Mesendoderm (in vitro differentiated cells): ENCODE results near the gene RBL1.
"Not testable (repeated sequence)": the region's sequence is repeated elsewhere in the genome, so short reads cannot be mapped to it uniquely, and the experiment has no call there.

Source experiments
- DNase-seq: peaks from one replicate; pipeline ENCODE4 v3.0.0; 2013
- H2AK5ac ChIP-seq: 2 replicates; pipeline ENCODE4 v1.6.1; 2013; ENCODE audit warnings: low read length, inconsistent platforms
- H2BK120ac ChIP-seq: 2 replicates; pipeline ENCODE4 v1.6.1; 2013; ENCODE audit warnings: low read depth, mild to moderate bottlenecking, low read length, moderate library complexity, mixed read lengths
- H2BK15ac ChIP-seq: replicated peaks from 2 replicates; pipeline ENCODE4 v1.6.1; 2013; ENCODE audit warnings: low read depth, mild to moderate bottlenecking, moderate library complexity
- H2BK5ac ChIP-seq: 2 replicates; pipeline ENCODE4 v1.6.1; 2013; ENCODE audit warnings: low read length, inconsistent platforms
- H3K18ac ChIP-seq: 2 replicates; pipeline ENCODE4 v1.6.1; 2013; ENCODE audit warnings: mild to moderate bottlenecking, low read length, mixed read lengths
- H3K23ac ChIP-seq: one replicate; pipeline ENCODE4 v1.6.1; 2013; ENCODE audit warnings: low read length
- H3K27ac ChIP-seq: 2 replicates; pipeline ENCODE4 v1.5.1; 2013; ENCODE audit warnings: low read depth, mild to moderate bottlenecking, inconsistent platforms, low read length, moderate library complexity
- H3K27me3 ChIP-seq: 2 replicates; pipeline ENCODE4 v1.6.1; 2013; ENCODE audit warnings: low read length, control low read depth, mild to moderate bottlenecking, inconsistent platforms; ENCODE audit not compliant: insufficient read depth, poor library complexity
- H3K36me3 ChIP-seq: 2 replicates; pipeline ENCODE4 v1.6.1; 2013; ENCODE audit warnings: low read length, inconsistent platforms; ENCODE audit not compliant: control insufficient read depth, insufficient read depth
- H3K4ac ChIP-seq: one replicate; pipeline ENCODE4 v1.6.1; 2013; ENCODE audit warnings: low read depth, mild to moderate bottlenecking, low read length, moderate library complexity
- H3K4me1 ChIP-seq: 2 replicates; pipeline ENCODE4 v1.6.1; 2013; ENCODE audit warnings: low read depth, low read length, inconsistent platforms; ENCODE audit not compliant: control insufficient read depth
- H3K4me2 ChIP-seq: 2 replicates; pipeline ENCODE4 v1.6.1; 2013; ENCODE audit warnings: low read length
- H3K4me3 ChIP-seq: 2 replicates; pipeline ENCODE4 v1.5.1; 2013; ENCODE audit warnings: mild to moderate bottlenecking, low read length
- H3K56ac ChIP-seq: one replicate; pipeline ENCODE4 v1.6.1; 2013; ENCODE audit warnings: low read length
- H3K79me1 ChIP-seq: 2 replicates; pipeline ENCODE4 v1.6.1; 2013; ENCODE audit warnings: low read length, inconsistent platforms
- H3K79me2 ChIP-seq: 2 replicates; pipeline ENCODE4 v1.6.1; 2013; ENCODE audit warnings: mild to moderate bottlenecking, low read length; ENCODE audit not compliant: control insufficient read depth, insufficient read depth
- H3K9ac ChIP-seq: 2 replicates; pipeline ENCODE4 v1.6.1; 2013; ENCODE audit warnings: low read length, inconsistent platforms
- H4K5ac ChIP-seq: one replicate; pipeline ENCODE4 v1.6.1; 2013; ENCODE audit warnings: low read length
- H4K8ac ChIP-seq: one replicate; pipeline ENCODE4 v1.6.1; 2013; ENCODE audit warnings: low read depth, mild to moderate bottlenecking, control low read depth, low read length, moderate library complexity
- WGBS: extraction: QIAGEN DNeasy Blood & Tissue Kit; methylation state at CpG from one replicate; pipeline ENCODE4 v1.1.7; 2013; ENCODE audit warnings: low lambda C conversion rate, missing lambda C conversion rate; ENCODE audit not compliant: insufficient coverage; ENCODE audit errors: extremely low coverage; 5-methylcytosine and 5-hydroxymethylcytosine counted together

Gene RBL1

DNA sequence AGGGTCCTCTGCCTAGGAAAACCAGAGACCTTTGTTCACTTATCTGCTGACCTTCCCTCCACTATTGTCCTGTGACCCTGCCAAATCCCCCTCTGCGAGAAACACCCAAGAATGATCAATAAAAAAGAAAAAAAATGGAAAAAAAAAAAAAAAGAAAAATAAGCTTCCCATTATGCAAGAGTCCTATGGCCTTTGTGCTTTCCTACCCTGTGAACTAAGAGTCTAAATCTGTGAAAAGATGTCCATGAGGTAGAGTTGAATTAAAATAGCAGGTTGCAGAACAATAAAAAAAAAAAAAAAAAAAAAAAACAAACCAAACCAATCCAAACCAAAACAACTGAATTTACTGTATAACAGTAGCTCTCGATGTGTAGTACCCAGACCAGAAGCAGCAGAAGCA is 94.2 kb downstream of the RBL1 start:
- H2BK120ac ChIP-seq, H3K79me1 ChIP-seq, H3K4me1 ChIP-seq, H3K4me2 ChIP-seq, H3K4me3 ChIP-seq, H3K4ac ChIP-seq, H3K23ac ChIP-seq, H4K8ac ChIP-seq, H3K79me2 ChIP-seq, H3K56ac ChIP-seq, H3K9ac ChIP-seq, H2BK5ac ChIP-seq, H2BK15ac ChIP-seq, H3K18ac ChIP-seq, H3K36me3 ChIP-seq, H2AK5ac ChIP-seq, H3K27me3 ChIP-seq, DNase-seq, H3K27ac ChIP-seq, H4K5ac ChIP-seq: not testable (repeated sequence)
- no CpG with 5 or more reads among the region's 2 CpGs for WGBS

DNA sequence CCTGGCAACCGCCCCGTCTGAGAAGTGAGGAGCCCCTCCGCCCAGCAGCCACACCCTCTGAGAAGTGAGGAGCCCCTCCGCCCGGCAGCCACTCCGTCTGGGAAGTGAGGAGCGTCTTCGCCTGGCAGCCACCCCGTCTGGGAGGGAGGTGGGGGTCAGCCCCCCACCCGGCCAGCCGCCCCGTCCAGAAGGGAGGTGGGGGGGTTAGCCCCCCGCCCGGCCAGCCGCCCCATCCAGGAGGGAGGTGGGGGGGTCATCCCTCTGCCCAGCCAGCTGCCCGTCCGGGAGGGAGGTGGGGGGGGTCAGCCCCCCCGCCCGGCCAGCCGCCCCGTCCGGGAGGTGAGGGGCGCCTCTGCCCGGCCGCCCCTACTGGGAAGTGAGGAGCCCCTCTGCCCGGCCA is 95.6 kb downstream of the RBL1 start:
- H2BK15ac ChIP-seq, H3K79me2 ChIP-seq, H3K4me1 ChIP-seq, H3K27ac ChIP-seq, H3K9ac ChIP-seq, H2BK120ac ChIP-seq, H3K4ac ChIP-seq, H3K27me3 ChIP-seq, H3K18ac ChIP-seq, H4K5ac ChIP-seq, H3K23ac ChIP-seq, H2BK5ac ChIP-seq, H4K8ac ChIP-seq, H3K56ac ChIP-seq, H3K4me3 ChIP-seq, H2AK5ac ChIP-seq, H3K79me1 ChIP-seq, H3K4me2 ChIP-seq, H3K36me3 ChIP-seq, DNase-seq: not testable (repeated sequence)
- WGBS: no CpG with 5 or more reads among the region's 26 CpGs

DNA sequence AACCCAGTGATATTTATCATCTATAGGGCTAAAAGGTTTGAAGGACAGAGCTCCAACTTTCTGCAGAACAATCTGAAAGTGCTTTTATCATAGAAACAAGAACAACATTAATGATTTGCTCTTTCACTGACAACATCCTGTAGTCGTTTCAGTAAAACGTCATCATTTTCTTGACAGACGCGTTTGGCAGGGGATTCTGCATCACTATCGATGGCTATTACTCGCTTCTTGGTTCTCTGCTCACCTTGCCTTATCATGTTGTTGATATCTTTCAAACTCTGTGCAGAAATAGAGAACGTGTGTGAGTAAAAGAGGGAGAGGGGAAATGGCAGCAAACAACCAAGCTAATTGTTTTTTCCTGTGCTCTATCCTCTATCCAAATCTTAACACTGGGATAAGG is 97.1 kb downstream of the RBL1 start:
- Histone ChIP-seq H3K36me3 (no peaks in the 10 kb centered on the region), H3K18ac (no peak overlapping the region), H3K79me2 (no peaks in the 10 kb centered on the region), H3K9ac (no peak overlapping the region), H3K27ac (no peak overlapping the region), H2AK5ac (no peak overlapping the region), H4K8ac (no peak overlapping the region), H3K4me3 (no peak overlapping the region), H3K79me1 (no peaks in the 10 kb centered on the region), H2BK120ac (no peak overlapping the region), H2BK15ac (no peak overlapping the region), H3K4me2 (no peak overlapping the region), H3K56ac (no peak overlapping the region), H3K4me1 (no peaks in the 10 kb centered on the region), H3K4ac (no peak overlapping the region), H3K23ac (no peak overlapping the region), H3K27me3 (no peaks in the 10 kb centered on the region), H4K5ac (no peak overlapping the region), H2BK5ac (no peak overlapping the region)
- no peak for DNase-seq
- WGBS: no CpG with 5 or more reads among the region's 7 CpGs

DNA sequence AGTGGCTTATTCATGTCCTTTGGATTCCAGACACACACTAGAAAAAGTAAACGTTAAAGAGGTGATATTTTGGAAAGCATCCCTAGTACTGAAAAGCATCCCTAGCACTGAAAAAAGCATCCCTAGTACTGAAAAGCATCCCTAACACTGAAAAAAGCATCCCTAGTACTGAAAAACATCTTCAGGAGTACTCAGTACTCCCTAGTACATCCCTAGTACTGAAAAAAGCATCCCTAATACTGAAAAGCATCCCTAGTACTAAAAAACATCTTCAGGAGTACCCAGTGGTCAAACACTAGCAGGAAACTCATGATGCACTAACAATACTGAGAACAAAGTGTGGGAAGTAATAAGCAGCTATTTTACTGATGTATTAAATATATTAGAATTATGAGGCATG is 98.7 kb downstream of the RBL1 start:
- Histone ChIP-seq H4K5ac (no peak overlapping the region), H2BK5ac (no peak overlapping the region), H3K23ac (no peak overlapping the region), H3K27me3 (no peaks in the 10 kb centered on the region), H3K9ac (no peak overlapping the region), H2BK120ac (no peak overlapping the region), H3K4ac (no peak overlapping the region), H3K79me1 (no peaks in the 10 kb centered on the region), H3K56ac (no peak overlapping the region), H3K79me2 (no peaks in the 10 kb centered on the region), H2BK15ac (no peak overlapping the region), H2AK5ac (no peak overlapping the region), H3K18ac (no peak overlapping the region), H3K4me1 (no peaks in the 10 kb centered on the region), H3K27ac (no peak overlapping the region), H3K36me3 (no peaks in the 10 kb centered on the region), H3K4me2 (no peak overlapping the region), H3K4me3 (no peak overlapping the region), H4K8ac (no peak overlapping the region)
- DNase-seq: no peak
- no CpG with 5 or more reads among the region's 1 CpG for WGBS

DNA sequence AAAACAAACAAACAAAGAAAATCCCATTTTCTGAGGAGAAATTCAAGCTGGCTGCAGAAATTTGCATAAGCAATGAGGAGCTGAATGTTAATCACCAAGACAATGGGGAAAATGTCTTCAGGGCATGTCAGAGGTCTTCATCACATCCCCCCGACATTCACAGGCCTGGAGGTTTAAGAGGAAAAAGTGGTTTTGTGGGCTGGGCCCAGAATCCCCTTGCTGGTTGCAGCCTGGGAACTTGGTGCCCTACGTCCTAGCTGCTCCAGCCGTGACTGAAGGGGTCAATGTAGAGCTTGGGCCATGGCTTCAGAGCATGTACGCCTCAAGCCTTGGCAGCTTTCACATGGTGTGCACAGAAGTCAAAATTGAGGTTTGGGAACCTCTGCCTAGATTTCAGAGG is 101.6 kb downstream of the RBL1 start:
- H3K4me2 ChIP-seq, H3K36me3 ChIP-seq, H3K4me3 ChIP-seq, H3K27me3 ChIP-seq, H3K4me1 ChIP-seq, H3K4ac ChIP-seq, H3K79me2 ChIP-seq, H2BK5ac ChIP-seq, H3K56ac ChIP-seq, H3K79me1 ChIP-seq, H4K8ac ChIP-seq, H3K18ac ChIP-seq, H4K5ac ChIP-seq, H2BK120ac ChIP-seq, H3K9ac ChIP-seq, H3K27ac ChIP-seq, H2BK15ac ChIP-seq, DNase-seq, H2AK5ac ChIP-seq, H3K23ac ChIP-seq: not testable (repeated sequence)
- no CpG with 5 or more reads among the region's 4 CpGs for WGBS

DNA sequence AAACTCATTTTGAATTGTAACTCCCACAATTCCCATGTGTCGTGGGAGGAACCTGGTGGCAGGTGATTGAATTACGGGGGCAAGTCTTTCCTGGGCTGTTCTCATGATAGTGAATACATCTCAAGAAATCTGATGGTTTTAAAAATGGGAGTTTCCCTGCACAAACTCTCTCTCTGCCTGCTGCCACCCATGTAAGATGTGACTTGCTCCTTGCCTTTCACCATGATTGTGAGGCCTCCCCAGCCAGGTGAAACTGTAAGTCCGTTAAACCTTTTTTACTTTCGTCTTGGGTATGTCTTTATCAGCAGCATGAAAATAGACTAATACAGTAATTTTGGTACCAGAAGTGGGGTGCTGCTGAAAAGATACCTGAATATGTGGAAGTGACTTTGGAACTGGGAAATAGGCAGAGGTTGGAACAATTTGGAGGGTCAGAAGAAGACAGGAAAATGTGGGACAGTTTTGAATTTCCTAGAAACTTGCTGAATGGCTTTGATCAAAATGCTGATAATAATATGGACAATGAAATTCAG is 102.9 kb downstream of the RBL1 start:
- H2BK15ac ChIP-seq: no peak overlapping the region
- H3K23ac ChIP-seq: no peak overlapping the region
- H3K79me1 ChIP-seq: no peaks in the 10 kb centered on the region
- no peak overlapping the region for H2AK5ac ChIP-seq
- H3K4ac ChIP-seq: no peak overlapping the region
- H3K4me3 ChIP-seq: no peak overlapping the region
- H3K36me3 ChIP-seq: no peaks in the 10 kb centered on the region
- H3K9ac ChIP-seq: no peak overlapping the region
- no peaks in the 10 kb centered on the region for H3K4me1 ChIP-seq
- H3K27me3 ChIP-seq: no peaks in the 10 kb centered on the region
- H3K4me2 ChIP-seq: no peak overlapping the region
- H2BK120ac ChIP-seq: no peak overlapping the region
- H3K79me2 ChIP-seq: no peaks in the 10 kb centered on the region
- WGBS: no CpG with 5 or more reads among the region's 4 CpGs
- no peak overlapping the region for H3K27ac ChIP-seq
- no peak for DNase-seq
- no peak overlapping the region for H2BK5ac ChIP-seq
- no peak overlapping the region for H4K8ac ChIP-seq
- H3K56ac ChIP-seq: no peak overlapping the region
- no peak overlapping the region for H3K18ac ChIP-seq
- no peak overlapping the region for H4K5ac ChIP-seq
